Ectodermal cell (in vitro differentiated cells): Measurements from ENCODE around the gene FOXQ1. TPM values are rescaled to one million over a fixed set of nuclear protein-coding genes. Genes with fewer than 3 reads are reported as not detected.
A peak's percentile ranks its signal among the peaks of the same experiment; 100 is the strongest.

Experiments
- H3K27ac ChIP-seq: 2 replicates; pipeline ENCODE4 v1.7.0; 2013; ENCODE audit warnings: mild to moderate bottlenecking, low read depth, low read length; ENCODE audit not compliant: insufficient read depth, poor library complexity, severe bottlenecking
- H3K27me3 ChIP-seq: 2 replicates; pipeline ENCODE4 v1.7.0; 2013; ENCODE audit warnings: mild to moderate bottlenecking, low read length; ENCODE audit not compliant: insufficient read depth, control insufficient read depth, poor library complexity, severe bottlenecking
- H3K36me3 ChIP-seq: one replicate; pipeline ENCODE4 v1.7.0; 2013; ENCODE audit warnings: low read length; ENCODE audit not compliant: control insufficient read depth, insufficient read depth
- H3K4me1 ChIP-seq: one replicate; pipeline ENCODE4 v1.7.0; 2013; ENCODE audit warnings: low read length; ENCODE audit not compliant: control insufficient read depth, insufficient read depth
- H3K4me3 ChIP-seq: 2 replicates; pipeline ENCODE4 v1.7.0; 2013; ENCODE audit warnings: low read depth, low read length, control low read depth; ENCODE audit not compliant: insufficient read depth
- H3K9me3 ChIP-seq: 2 replicates; pipeline ENCODE4 v1.7.0; 2013; ENCODE audit warnings: mild to moderate bottlenecking, low read length, moderate library complexity; ENCODE audit not compliant: control insufficient read depth
- WGBS, 2 experiments: methylation state at CpG; one replicate each; pipeline ENCODE4 v1.1.7; 2013; ENCODE audit warnings: missing lambda C conversion rate in 2 of 2; 5-methylcytosine and 5-hydroxymethylcytosine counted together
- polyA plus RNA-seq, 4 experiments: library from polyadenylated mRNA; stranded (reverse); fragments of 50-300 nt; gene quantifications; one replicate each; pipeline ENCODE4 v1.2.3, GENCODE V29; 2013

The FOXQ1 gene
- 0.33 TPM for polyA plus RNA-seq (2013, experiment 1 of 4)
- polyA plus RNA-seq (2013, experiment 2 of 4) = 0.18 TPM
- 0.32 TPM for polyA plus RNA-seq (2013, experiment 3 of 4)
- polyA plus RNA-seq (2013, experiment 4 of 4) = 0.20 TPM

- Histone ChIP-seq H3K4me1 (peaks cover 6% of the 10 kb centered on the region), H3K36me3 (no peaks in the 10 kb centered on the region), H3K4me3 (peak within 1 kb of the TSS; percentile 32), H3K27me3 (peaks cover 98% of the 10 kb centered on the region), H3K27ac (no peak within 1 kb of the TSS), H3K9me3 (no peaks in the 10 kb centered on the region)
- 1% methylated on average over 75 of the region's 75 CpGs for WGBS, 2 experiments
Observed at GRCh38 chr6:1311400-1312202, at the start of gene FOXQ1. Gene FOXQ1 (plus strand): TSS chr6:1312098. CDS start chr6:1312705, 607 bp downstream.

- WGBS, 2 experiments = 91 to 92% methylated on average over 6 of the region's 6 CpGs
- H3K4me3 ChIP-seq = no peak overlapping the region
- no peak overlapping the region for H3K27ac ChIP-seq
Observed at GRCh38 chr6:1262704-1263038, 49.2 kb upstream of the FOXQ1 start.

GRCh38 chr6:1263039-1263849 is 48.7 kb upstream of the FOXQ1 start:
- H3K9me3 ChIP-seq = no peaks in the 10 kb centered on the region
- H3K36me3 ChIP-seq = no peaks in the 10 kb centered on the region
- no peaks in the 10 kb centered on the region for H3K4me1 ChIP-seq
- no peak overlapping the region for H3K4me3 ChIP-seq
- H3K27ac ChIP-seq = no peak overlapping the region
- H3K27me3 ChIP-seq = no peaks in the 10 kb centered on the region
- WGBS, 2 experiments = 84 to 88% methylated on average over 12 of the region's 12 CpGs

More at GRCh38 chr6:1262704-1263038, 49.2 kb upstream of the FOXQ1 start:
- no peaks in the 10 kb centered on the region for H3K9me3 ChIP-seq
- no peaks in the 10 kb centered on the region for H3K27me3 ChIP-seq
- H3K36me3 ChIP-seq = no peaks in the 10 kb centered on the region
- no peaks in the 10 kb centered on the region for H3K4me1 ChIP-seq

- Histone ChIP-seq H3K36me3 (no peaks in the 10 kb centered on the region), H3K4me1 (no peaks in the 10 kb centered on the region), H3K9me3 (no peaks in the 10 kb centered on the region), H3K27me3 (no peaks in the 10 kb centered on the region), H3K4me3 (no peak overlapping the region), H3K27ac (no peak overlapping the region)
- WGBS, 2 experiments = 87 to 90% methylated on average over 9 to 10 of the region's 10 CpGs
Observed at GRCh38 chr6:1263850-1264377, 48.0 kb upstream of the FOXQ1 start.

- Histone ChIP-seq H3K27me3 (no peaks in the 10 kb centered on the region), H3K9me3 (no peaks in the 10 kb centered on the region), H3K27ac (no peak overlapping the region), H3K36me3 (no peaks in the 10 kb centered on the region), H3K4me3 (no peak overlapping the region), H3K4me1 (no peaks in the 10 kb centered on the region)
- 89 to 93% methylated on average over 10 to 11 of the region's 11 CpGs for WGBS, 2 experiments
Observed at GRCh38 chr6:1264619-1265445, 47.1 kb upstream of the FOXQ1 start.

GRCh38 chr6:1266686-1267056 is 45.2 kb upstream of the FOXQ1 start:
- Histone ChIP-seq H3K4me3 (no peak overlapping the region), H3K4me1 (no peaks in the 10 kb centered on the region), H3K27ac (no peak overlapping the region), H3K36me3 (no peaks in the 10 kb centered on the region), H3K27me3 (no peaks in the 10 kb centered on the region), H3K9me3 (no peaks in the 10 kb centered on the region)
- 88% methylated on average over 3 of the region's 3 CpGs for WGBS, 2 experiments

- Histone ChIP-seq H3K9me3 (no peaks in the 10 kb centered on the region), H3K36me3 (no peaks in the 10 kb centered on the region), H3K27me3 (no peaks in the 10 kb centered on the region), H3K4me3 (no peak overlapping the region), H3K4me1 (no peaks in the 10 kb centered on the region), H3K27ac (no peak overlapping the region)
- 83 to 85% methylated on average over 8 of the region's 8 CpGs for WGBS, 2 experiments
Observed at GRCh38 chr6:1267057-1267732, 44.7 kb upstream of the FOXQ1 start.

GRCh38 chr6:1267790-1268762 is 43.8 kb upstream of the FOXQ1 start:
- H3K4me1 ChIP-seq = no peaks in the 10 kb centered on the region
- no peak overlapping the region for H3K4me3 ChIP-seq
- H3K27ac ChIP-seq = no peak overlapping the region
- H3K27me3 ChIP-seq = no peaks in the 10 kb centered on the region
- WGBS, 2 experiments = 87 to 89% methylated on average over 17 to 18 of the region's 18 CpGs
- no peaks in the 10 kb centered on the region for H3K9me3 ChIP-seq
- H3K36me3 ChIP-seq = no peaks in the 10 kb centered on the region
